ENCODE results near the gene PRSS1.
A peak's percentile ranks its signal among the peaks of the same experiment; 100 is the strongest.

- no peak for TF ChIP-seq POLR2AphosphoS5 (IDR thresholded peaks at IDR 0.05)
- TF ChIP-seq POLR2A (IDR thresholded peaks at IDR 0.05) = no peak
- peak; percentile 81 to 93 (median 86) for TF ChIP-seq CTCF (IDR thresholded peaks at IDR 0.05)
- no peak for TF ChIP-seq EP300 (IDR thresholded peaks at IDR 0.05)
Observed at GRCh38 chr7:142782922-142783900, 33.9 kb downstream of the PRSS1 start.

All from gastroesophageal sphincter (tissue), 3 donors.